Fibroblast of mammary gland (primary cell): Measurements from ENCODE around the gene GARIN5B.

Experiments used
- DNase-seq: peaks from one replicate; pipeline ENCODE4 v3.0.0-alpha.2; 2010; ENCODE audit warnings: low read depth
- H3K4me3 ChIP-seq: 2 replicates; pipeline ENCODE4 v1.5.1; 2011; ENCODE audit warnings: low read depth, mild to moderate bottlenecking, low read length, moderate library complexity; ENCODE audit not compliant: control insufficient read depth
- TF ChIP-seq, protein P1 (sequence below): conservative IDR thresholded peaks from 2 replicates; pipeline ENCODE4 v1.5.1; 2011; ENCODE audit warnings: low read depth, low read length, inconsistent platforms; ENCODE audit not compliant: control insufficient read depth, insufficient read depth

Gene GARIN5B

DNA sequence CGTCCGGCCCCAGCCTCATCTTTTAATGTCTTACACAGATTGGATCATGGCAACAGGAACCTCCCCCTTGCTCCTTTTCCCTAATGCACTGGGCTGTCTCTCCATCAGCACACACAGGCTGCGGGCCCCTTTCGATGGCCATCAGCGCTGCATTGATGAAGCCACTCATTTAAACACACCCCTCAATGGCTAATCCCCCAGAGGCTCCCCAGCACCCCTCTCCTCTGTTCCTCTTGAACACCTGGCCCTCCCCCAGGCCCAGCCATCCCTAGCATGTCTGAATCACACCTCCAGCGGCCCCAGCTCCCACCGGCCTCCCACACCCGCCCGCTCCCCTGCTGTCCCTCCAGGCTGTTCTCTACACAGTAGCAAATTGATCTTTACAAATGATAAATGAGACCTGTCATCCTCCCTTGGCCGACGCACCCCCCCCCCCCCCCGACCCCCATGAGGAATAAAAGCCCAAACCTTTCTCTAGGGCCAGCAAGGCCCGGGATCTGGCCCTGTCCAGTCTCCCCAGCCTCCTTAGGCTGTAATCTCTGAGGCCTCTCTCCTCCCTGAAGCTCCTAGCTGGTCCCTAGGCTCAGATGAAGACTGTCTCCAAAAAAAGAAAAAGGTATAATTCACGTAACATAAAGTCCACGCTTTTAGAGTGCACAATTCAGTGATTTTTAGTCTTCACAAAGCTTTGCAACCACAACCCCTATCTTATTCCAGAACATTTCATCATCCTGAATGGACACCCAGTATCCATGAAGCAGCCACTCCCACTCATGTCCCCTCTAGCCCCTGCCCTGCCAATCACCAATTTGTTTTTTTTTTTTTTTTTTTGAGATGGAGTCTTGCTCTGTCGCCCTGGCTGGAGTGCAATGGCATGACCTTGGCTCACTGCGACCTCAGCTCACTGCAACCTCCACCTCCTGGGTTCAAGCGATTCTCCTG is 30.0 kb upstream of the GARIN5B start:
- TF ChIP-seq, protein P1, sequence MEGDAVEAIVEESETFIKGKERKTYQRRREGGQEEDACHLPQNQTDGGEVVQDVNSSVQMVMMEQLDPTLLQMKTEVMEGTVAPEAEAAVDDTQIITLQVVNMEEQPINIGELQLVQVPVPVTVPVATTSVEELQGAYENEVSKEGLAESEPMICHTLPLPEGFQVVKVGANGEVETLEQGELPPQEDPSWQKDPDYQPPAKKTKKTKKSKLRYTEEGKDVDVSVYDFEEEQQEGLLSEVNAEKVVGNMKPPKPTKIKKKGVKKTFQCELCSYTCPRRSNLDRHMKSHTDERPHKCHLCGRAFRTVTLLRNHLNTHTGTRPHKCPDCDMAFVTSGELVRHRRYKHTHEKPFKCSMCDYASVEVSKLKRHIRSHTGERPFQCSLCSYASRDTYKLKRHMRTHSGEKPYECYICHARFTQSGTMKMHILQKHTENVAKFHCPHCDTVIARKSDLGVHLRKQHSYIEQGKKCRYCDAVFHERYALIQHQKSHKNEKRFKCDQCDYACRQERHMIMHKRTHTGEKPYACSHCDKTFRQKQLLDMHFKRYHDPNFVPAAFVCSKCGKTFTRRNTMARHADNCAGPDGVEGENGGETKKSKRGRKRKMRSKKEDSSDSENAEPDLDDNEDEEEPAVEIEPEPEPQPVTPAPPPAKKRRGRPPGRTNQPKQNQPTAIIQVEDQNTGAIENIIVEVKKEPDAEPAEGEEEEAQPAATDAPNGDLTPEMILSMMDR = no peak
- H3K4me3 ChIP-seq = no peak overlapping the region
- no peak for DNase-seq

DNA sequence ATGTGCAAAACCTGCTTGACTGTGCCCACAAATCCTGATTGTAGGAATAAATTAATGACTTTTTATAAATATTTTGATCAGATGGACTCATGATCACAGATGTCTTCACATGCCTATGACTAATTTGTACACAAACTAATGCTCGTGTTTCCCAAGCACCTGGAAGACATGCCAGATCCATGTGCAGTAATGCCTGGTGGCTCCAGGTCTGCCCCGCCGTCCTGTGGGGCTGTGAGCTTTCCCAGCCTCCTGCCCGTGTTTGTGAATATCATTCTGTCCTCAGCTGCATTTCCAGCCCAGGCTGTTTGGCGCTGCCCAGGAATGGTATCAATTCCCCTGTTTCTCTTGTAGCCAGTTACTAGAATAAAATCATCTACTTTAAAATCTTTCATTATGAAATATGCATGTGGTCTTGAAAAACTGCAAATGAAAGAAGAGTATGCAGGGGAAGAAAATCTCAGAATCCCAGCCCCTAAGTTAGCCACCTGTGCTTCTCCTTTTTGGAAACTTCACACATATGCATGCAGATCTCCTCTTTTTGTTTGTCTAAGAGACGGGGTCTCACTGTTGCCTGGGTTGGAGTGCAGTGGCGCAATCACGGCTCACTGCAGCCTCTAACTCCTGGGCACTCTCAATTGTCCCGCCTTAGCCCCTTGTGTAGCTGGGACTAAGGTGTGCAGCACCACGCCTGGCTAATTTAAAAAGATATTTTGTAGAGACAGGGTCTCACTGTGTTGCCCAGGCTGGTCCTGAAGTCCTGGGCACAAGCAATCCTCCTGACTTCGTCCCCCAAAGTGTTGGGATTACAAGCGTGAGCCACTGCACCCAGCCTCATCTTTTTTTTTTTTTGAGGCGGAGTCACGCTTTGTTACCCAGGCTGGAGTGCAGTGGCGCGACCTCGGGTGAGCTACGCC is 28.9 kb upstream of the GARIN5B start:
- TF ChIP-seq, protein P1 = no peak

DNA sequence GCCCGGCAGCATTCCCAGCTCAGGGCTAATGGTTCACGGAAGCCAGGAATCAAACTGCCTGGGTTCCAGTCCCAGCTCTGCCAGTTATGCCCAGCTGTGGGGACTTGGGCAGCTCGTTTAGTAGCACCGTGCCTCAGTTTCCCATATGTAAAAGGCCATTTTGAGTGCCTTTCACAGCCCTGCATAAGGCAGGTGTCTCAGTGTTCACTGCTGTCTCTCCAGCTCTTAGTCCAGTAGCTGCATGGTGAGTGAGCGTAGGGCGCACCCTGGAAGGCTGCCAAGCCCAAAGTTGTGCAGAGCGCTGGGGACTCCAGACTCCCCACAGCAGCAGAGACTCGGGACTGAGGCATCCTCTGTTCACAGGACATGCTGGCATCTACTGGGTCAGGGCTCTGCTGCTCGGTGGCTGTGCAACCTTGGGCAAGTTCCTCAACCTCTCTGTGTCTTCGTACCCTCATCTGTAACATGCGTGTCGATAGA is 28.2 kb upstream of the GARIN5B start:
- H3K4me3 ChIP-seq = no peak overlapping the region
- TF ChIP-seq, protein P1 = no peak
- DNase-seq = peak; percentile 40

More for the DNA sequence above, 28.9 kb upstream of the GARIN5B start:
- DNase-seq = peak; percentile 80
- H3K4me3 ChIP-seq = no peak overlapping the region

DNA sequence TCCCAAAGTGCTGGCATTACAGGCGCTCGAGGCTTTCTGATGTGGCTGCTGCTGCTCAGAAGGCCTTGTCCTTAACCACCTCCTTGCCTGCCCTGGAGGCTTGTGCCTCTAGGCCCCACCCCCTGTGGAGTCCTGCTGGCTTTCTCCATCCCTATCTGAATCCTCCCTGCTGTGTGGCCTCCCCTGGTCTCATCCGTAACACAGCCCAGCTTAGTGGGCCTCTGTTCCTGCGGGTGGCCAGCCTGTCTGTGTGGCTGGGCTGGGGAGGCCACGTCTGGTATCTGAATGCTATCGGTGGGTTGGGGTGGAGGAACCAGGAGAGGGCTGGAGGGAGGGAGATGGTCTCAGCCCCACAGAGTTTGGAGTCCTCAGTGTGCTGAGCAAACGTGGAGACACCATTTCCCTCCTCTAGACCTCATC is 27.4 kb upstream of the GARIN5B start:
- no peak for DNase-seq
- H3K4me3 ChIP-seq = no peak overlapping the region
- TF ChIP-seq, protein P1 = no peak

DNA sequence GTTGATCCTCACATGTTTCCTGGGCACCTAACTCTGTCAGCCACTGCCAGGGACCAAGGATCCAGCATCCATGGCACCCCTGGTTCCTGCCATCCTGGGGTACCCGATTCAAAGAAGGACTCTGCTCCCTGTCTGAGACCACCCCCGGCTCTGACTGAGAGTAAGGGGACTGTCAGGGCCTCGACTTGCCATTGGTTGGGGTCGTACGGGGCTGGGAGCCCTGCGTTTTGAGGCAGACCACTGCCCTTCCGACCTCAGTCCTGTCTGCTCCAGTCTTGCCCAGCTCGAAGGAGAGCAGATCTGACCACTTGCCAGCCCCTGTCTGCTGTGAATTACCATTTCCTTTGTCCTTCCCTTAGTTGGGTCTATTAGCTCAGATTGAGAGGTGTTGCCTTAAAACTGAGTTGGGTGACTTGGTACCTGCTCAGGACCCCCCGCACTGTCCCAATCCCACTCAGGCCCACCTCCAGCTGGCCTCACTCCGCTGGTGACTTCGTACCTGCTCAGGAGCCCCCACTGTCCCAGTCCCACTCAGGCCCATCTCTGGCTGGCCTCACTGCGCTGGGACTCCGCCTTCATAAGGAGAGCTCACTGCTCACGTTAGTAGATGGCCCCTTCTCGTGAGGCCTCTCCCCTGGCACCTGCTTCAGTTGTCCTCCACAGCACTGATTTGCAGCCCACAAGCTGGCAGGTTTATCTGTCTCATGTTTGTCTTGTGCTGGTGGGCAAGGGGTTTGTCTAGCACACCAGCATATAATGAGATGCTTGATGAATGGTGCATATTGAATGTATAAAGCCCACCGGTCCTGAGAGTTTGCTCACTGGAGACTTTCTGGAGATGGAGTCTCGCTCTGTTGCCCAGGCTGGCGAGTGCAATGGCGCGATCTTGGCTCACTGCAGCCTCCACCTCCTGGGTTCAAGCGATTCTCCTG is 26.6 kb upstream of the GARIN5B start:
- H3K4me3 ChIP-seq = no peak overlapping the region
- TF ChIP-seq, protein P1 = no peak
- no peak for DNase-seq
